WERI-Rb-1 (cell line): ENCODE data around the gene TOX2.

ENCODE experiments used
- DNase-seq: peaks from one replicate; pipeline ENCODE4 v3.0.0-alpha.2; 2020
- H3K27ac ChIP-seq: fragments of 250-450 bp; sonication (Bioruptor Pico); 2 replicates; pipeline ENCODE4 v1.5.1; 2020; ENCODE audit warnings: mild to moderate bottlenecking, moderate library complexity
- H3K27me3 ChIP-seq: fragments of 250-450 bp; sonication (Bioruptor Pico); 2 replicates; pipeline ENCODE4 v1.5.1; 2021; ENCODE audit warnings: mild to moderate bottlenecking, low read depth, moderate library complexity; ENCODE audit not compliant: insufficient read depth, severe bottlenecking
- H3K36me3 ChIP-seq: fragments of 250-450 bp; sonication (Bioruptor Pico); 2 replicates; pipeline ENCODE4 v1.5.1; 2020; ENCODE audit warnings: mild to moderate bottlenecking, moderate library complexity
- H3K4me3 ChIP-seq: 2 replicates; pipeline ENCODE4 v1.5.1; 2011; ENCODE audit warnings: low read depth, mild to moderate bottlenecking, control low read depth, low read length
- H3K9me3 ChIP-seq: fragments of 250-450 bp; sonication (Bioruptor Pico); 2 replicates; pipeline ENCODE4 v1.5.1; 2021; ENCODE audit warnings: mild to moderate bottlenecking, moderate library complexity; ENCODE audit not compliant: severe bottlenecking
- TF ChIP-seq, protein P1 (sequence below): IDR thresholded peaks from 2 replicates; pipeline ENCODE4 v1.5.1; 2011; ENCODE audit warnings: low read depth, mild to moderate bottlenecking, control low read depth, inconsistent platforms, low read length

TOX2 gene

DNA sequence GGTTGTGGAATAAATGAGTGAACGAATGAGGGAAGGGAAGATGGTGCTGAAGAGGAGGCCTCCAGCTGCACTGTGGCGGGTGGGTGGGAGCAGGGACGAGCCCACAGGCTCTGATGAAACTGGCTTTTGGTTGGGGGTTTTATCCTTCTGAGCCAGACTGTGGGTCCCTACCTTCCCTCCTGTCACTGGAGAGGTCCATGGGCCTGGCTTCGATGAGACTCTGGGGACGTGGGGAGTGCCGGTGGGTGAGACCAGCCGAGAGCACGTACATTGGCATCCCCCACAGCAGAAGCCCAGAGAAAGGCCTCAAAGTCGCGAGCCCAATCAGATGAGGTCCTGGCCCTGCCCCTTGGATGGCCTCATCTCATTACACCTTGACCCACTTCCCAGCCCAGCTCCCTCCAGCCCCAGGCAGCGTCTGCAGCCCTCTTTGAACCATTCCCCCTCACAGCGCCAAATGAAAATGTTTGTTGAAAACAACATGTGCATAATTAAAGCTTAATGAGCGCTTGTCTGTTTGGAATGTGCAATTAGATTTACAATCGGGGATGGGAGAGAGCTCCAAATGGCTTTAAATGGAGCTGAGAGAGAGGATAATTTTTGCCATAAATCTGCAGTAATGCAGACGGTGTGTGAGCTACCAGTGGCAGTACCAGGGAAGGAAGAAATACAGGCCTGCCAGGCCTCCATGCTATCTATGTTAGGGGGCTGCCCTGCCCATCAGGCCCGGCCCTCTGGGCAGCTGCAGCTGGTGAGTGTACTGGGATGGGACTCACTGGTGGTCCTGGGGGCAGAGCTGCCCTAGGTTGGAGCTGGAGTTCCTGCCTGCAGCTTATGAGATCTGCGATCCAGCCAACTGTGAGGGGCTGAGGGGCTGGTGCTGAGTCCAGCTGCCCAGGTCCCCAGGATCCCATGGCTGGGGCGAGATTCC is 47.2 kb downstream of the TOX2 start:
- Histone ChIP-seq H3K27ac (no peak overlapping the region), H3K4me3 (no peak overlapping the region), H3K27me3 (peaks cover 82% of the 10 kb centered on the region), H3K9me3 (no peaks in the 10 kb centered on the region), H3K36me3 (no peaks in the 10 kb centered on the region)
- TF ChIP-seq, protein P1, sequence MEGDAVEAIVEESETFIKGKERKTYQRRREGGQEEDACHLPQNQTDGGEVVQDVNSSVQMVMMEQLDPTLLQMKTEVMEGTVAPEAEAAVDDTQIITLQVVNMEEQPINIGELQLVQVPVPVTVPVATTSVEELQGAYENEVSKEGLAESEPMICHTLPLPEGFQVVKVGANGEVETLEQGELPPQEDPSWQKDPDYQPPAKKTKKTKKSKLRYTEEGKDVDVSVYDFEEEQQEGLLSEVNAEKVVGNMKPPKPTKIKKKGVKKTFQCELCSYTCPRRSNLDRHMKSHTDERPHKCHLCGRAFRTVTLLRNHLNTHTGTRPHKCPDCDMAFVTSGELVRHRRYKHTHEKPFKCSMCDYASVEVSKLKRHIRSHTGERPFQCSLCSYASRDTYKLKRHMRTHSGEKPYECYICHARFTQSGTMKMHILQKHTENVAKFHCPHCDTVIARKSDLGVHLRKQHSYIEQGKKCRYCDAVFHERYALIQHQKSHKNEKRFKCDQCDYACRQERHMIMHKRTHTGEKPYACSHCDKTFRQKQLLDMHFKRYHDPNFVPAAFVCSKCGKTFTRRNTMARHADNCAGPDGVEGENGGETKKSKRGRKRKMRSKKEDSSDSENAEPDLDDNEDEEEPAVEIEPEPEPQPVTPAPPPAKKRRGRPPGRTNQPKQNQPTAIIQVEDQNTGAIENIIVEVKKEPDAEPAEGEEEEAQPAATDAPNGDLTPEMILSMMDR: no peak
- no peak for DNase-seq

DNA sequence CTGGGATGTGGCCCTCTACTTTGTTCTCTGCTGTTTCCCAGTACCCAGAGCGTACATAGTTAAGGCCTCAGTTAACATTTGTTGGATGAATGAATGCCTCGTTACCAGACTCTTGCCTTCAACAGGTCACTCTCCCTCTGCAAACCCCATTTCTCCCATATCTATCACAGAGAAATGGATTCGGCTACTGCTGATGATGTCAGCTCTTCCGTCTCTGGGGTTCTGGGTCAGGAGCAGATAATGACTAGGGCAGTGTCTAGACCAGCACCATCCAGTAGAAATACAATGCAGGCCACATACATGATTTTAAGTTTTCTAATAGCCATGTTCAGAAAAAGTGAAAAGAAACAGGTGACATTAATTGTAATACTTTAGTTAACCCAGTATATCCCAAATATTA is 47.9 kb downstream of the TOX2 start:
- DNase-seq: no peak
- TF ChIP-seq, protein P1: no peak
- Histone ChIP-seq H3K27me3 (peaks cover 83% of the 10 kb centered on the region), H3K4me3 (no peak overlapping the region), H3K9me3 (no peaks in the 10 kb centered on the region), H3K36me3 (no peaks in the 10 kb centered on the region), H3K27ac (no peak overlapping the region)

DNA sequence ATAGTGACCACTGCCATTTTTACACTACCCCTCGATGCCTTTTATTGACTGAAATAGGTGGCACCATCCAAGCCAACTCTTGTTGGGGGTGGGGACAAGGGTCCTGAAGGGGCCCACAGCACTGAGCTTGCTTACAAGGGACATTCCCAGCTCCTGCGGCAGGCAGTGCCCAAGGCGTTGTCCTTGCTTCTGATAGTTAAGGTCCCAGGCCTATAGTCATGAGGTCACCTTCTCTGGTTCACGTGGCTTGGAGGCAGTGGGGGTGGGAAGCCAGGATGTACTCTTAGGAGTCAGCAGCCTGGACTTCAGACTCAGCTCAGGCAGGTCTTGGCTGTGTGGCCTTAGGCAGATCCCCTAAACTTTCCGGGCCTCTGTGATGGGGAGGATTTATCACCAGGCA is 48.6 kb downstream of the TOX2 start:
- Histone ChIP-seq H3K36me3 (no peaks in the 10 kb centered on the region), H3K4me3 (no peak overlapping the region), H3K27ac (no peak overlapping the region), H3K9me3 (no peaks in the 10 kb centered on the region), H3K27me3 (peaks cover 89% of the 10 kb centered on the region)
- TF ChIP-seq, protein P1: no peak
- DNase-seq: no peak

DNA sequence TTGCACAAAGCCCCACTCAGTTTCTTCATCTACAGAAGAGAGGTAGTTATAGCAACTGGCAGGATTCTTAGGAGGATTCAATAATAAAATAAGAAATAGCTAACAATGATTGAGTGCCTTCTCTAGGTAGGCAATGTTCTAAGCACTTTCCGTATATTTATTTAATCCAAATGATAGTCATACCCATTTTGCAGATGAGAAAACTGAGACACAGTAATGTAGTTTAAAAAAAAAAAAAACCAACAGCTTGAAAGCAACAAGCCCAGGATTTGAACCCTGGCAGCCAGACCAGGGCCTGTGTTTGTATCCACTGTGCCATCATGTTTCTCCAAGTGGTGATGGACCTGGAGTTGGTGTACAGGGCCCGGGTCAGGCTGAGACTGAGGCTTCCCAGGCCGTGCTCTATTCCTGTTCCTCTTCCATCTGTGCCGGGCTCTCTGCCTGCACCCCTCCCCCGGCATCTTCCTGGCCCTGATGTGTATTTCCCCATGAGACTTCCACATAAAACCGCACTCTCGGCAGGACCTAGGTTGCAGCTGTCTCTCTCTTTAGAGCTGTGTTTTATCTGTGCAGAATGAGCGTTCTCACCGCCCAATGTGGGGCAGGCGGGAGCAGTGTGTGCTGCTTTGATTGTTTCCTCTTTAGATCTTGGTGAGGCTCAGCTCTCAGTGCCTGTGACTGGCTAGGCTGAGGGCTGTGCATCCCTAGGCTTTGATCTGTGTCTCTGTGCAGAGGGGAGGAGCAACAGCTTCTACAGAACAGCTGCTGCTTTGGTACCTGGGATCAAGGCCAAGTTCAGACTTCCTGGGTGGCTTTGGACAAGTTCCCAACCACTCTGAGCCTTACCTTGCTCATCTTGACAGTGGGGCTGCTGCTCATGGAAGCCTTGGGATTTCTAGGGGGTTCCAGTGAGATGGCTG is 49.5 kb downstream of the TOX2 start:
- DNase-seq: no peak
- Histone ChIP-seq H3K27ac (no peak overlapping the region), H3K9me3 (no peaks in the 10 kb centered on the region), H3K27me3 (peaks cover 87% of the 10 kb centered on the region), H3K4me3 (no peak overlapping the region), H3K36me3 (no peaks in the 10 kb centered on the region)
- TF ChIP-seq, protein P1: no peak

DNA sequence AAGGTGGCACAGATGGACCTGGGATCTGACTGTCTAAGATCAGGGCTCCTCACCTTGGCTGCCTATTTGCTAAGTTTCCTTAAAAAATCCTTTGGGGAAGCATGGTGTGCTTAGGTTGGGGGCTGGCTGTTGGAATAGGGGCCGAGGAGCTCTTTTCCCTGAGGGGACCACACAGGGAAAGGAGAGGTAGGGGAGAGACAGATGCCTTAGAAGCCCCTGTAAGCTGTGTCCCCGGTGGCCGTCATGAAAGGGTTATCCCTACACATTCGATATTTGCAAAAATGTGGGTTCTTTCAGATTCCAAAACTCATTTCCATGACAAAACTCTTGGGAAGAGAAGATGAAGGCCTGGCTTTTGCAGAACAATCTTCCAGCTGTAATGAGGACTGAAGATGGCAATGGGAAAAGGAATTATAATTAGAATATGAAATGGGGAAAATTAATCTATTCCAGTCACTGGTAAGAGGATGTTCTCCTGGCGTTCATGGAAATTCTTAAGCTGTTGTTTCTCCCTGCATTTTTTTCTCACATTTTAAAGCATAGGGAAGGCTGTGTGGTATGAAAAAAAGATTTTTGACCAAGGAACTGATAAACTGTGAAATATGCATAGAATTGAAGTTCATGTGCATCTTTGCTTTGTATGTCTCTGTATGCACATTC is 53.8 kb downstream of the TOX2 start:
- no peak overlapping the region for H3K4me3 ChIP-seq
- no peak overlapping the region for H3K27ac ChIP-seq
- peaks cover 85% of the 10 kb centered on the region for H3K27me3 ChIP-seq
- H3K9me3 ChIP-seq: no peaks in the 10 kb centered on the region
- TF ChIP-seq, protein P1: no peak
- DNase-seq: no peak
- H3K36me3 ChIP-seq: no peaks in the 10 kb centered on the region
